ENCODE results near the gene TM6SF1.
A peak's percentile ranks its signal among the peaks of the same experiment; 100 is the strongest.
"Not testable (repeated sequence)": the region's sequence is repeated elsewhere in the genome, so short reads cannot be mapped to it uniquely, and the experiment has no call there.

Gene TM6SF1

GRCh38 chr15:83090465-83090864 lies 17.0 kb upstream of the TM6SF1 start:
- no peak for DNase-seq

- not testable (repeated sequence) for DNase-seq
Measured at GRCh38 chr15:83091965-83092308, 15.5 kb upstream of the TM6SF1 start.

- no peak for DNase-seq
Measured at GRCh38 chr15:83092309-83092976, 15.0 kb upstream of the TM6SF1 start.

- DNase-seq: no peak
Measured at GRCh38 chr15:83094583-83094982, 12.9 kb upstream of the TM6SF1 start.

GRCh38 chr15:83098079-83098478 lies 9.4 kb upstream of the TM6SF1 start:
- DNase-seq: no peak

GRCh38 chr15:83099290-83099689 lies 8.2 kb upstream of the TM6SF1 start:
- DNase-seq: no peak

GRCh38 chr15:83100097-83100646 lies 7.3 kb upstream of the TM6SF1 start:
- DNase-seq: no peak

- DNase-seq: no peak
Measured at GRCh38 chr15:83102346-83102745, 5.1 kb upstream of the TM6SF1 start.

GRCh38 chr15:83104141-83104540 lies 3.3 kb upstream of the TM6SF1 start:
- DNase-seq: no peak

- DNase-seq: no peak
Measured at GRCh38 chr15:83105440-83105839, 2.0 kb upstream of the TM6SF1 start.

- no peak for DNase-seq
Measured at GRCh38 chr15:83107841-83108181, 366 bp downstream of the TM6SF1 start.

GRCh38 chr15:83108266-83109219 lies 1.1 kb downstream of the TM6SF1 start:
- peak; percentile 37 to 41 for DNase-seq

- no peak for DNase-seq
Measured at GRCh38 chr15:83109532-83109931, 2.1 kb downstream of the TM6SF1 start.

- no peak for DNase-seq
Measured at GRCh38 chr15:83110381-83110780, 2.9 kb downstream of the TM6SF1 start.

GRCh38 chr15:83111149-83111548 lies 3.7 kb downstream of the TM6SF1 start:
- DNase-seq: no peak

- no peak for DNase-seq
Measured at GRCh38 chr15:83112233-83112955, 4.9 kb downstream of the TM6SF1 start.

- DNase-seq: no peak
Measured at GRCh38 chr15:83112956-83113299, 5.5 kb downstream of the TM6SF1 start.

- DNase-seq: no peak
Measured at GRCh38 chr15:83113881-83114674, 6.6 kb downstream of the TM6SF1 start.

- no peak for DNase-seq
Measured at GRCh38 chr15:83114856-83115255, 7.4 kb downstream of the TM6SF1 start.

GRCh38 chr15:83115410-83115809 lies 8.0 kb downstream of the TM6SF1 start:
- DNase-seq: no peak

GRCh38 chr15:83115831-83116565 lies 8.6 kb downstream of the TM6SF1 start:
- DNase-seq: no peak

- DNase-seq: no peak
Measured at GRCh38 chr15:83118291-83118827, 10.9 kb downstream of the TM6SF1 start.

Data from SHP77 (cell line).